ENCODE data around the gene KCTD7.

- TF ChIP-seq, protein P1, sequence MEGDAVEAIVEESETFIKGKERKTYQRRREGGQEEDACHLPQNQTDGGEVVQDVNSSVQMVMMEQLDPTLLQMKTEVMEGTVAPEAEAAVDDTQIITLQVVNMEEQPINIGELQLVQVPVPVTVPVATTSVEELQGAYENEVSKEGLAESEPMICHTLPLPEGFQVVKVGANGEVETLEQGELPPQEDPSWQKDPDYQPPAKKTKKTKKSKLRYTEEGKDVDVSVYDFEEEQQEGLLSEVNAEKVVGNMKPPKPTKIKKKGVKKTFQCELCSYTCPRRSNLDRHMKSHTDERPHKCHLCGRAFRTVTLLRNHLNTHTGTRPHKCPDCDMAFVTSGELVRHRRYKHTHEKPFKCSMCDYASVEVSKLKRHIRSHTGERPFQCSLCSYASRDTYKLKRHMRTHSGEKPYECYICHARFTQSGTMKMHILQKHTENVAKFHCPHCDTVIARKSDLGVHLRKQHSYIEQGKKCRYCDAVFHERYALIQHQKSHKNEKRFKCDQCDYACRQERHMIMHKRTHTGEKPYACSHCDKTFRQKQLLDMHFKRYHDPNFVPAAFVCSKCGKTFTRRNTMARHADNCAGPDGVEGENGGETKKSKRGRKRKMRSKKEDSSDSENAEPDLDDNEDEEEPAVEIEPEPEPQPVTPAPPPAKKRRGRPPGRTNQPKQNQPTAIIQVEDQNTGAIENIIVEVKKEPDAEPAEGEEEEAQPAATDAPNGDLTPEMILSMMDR (IDR thresholded peaks at IDR 0.05; ENCODE audit: insufficient read depth, low read depth, low read length) = no peak
- no peak for TF ChIP-seq EZH2 (IDR thresholded peaks at IDR 0.05; ENCODE audit: insufficient read depth, low read length)
Observed at GRCh38 chr7:66669496-66669895, 40.8 kb downstream of the KCTD7 start.
